Thyroid gland (tissue), 4 donors: ENCODE data around the gene THSD7B.

Experiments used
- POLR2A ChIP-seq, 2 donors: fragments of 450-650 bp; IDR thresholded peaks; one replicate each; pipeline ENCODE4 v1.6.1; 2017; ENCODE audit warnings: antibody characterized with exemption in 2 of 2, mild to moderate bottlenecking in 2 of 2, moderate library complexity in 1 of 2
- TF ChIP-seq, protein P1 (sequence below), 6 experiments: fragments of 200-600 bp in 3 of 6; fragments of 450-650 bp in 3 of 6; sonication (generic) in 3 of 6; IDR thresholded peaks; one replicate each; pipeline ENCODE4 v1.5.1; 2016 to 2019; ENCODE audit warnings: antibody characterized with exemption in 6 of 6, mild to moderate bottlenecking in 2 of 6, inconsistent platforms in 1 of 6, moderate library complexity in 1 of 6

DNA sequence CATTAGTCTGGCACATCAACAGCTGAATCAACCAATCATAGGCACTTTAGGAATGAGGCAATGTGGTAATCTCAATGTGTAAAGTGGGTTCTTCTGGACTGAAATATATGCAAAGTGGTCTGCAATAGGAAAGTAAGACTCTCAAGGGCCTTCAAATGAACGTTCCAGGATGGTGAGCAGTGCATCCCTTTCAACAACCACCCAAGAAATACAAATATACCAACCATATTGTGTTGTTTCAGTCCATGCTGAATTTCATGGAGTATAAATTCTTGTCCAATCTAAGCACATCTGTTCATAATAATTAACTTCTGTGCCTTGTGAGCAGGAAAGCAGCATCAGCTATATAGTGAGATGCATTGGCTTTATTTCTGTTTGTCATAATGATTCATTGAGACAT lies 556.2 kb downstream of the THSD7B start:
- TF ChIP-seq, protein P1, sequence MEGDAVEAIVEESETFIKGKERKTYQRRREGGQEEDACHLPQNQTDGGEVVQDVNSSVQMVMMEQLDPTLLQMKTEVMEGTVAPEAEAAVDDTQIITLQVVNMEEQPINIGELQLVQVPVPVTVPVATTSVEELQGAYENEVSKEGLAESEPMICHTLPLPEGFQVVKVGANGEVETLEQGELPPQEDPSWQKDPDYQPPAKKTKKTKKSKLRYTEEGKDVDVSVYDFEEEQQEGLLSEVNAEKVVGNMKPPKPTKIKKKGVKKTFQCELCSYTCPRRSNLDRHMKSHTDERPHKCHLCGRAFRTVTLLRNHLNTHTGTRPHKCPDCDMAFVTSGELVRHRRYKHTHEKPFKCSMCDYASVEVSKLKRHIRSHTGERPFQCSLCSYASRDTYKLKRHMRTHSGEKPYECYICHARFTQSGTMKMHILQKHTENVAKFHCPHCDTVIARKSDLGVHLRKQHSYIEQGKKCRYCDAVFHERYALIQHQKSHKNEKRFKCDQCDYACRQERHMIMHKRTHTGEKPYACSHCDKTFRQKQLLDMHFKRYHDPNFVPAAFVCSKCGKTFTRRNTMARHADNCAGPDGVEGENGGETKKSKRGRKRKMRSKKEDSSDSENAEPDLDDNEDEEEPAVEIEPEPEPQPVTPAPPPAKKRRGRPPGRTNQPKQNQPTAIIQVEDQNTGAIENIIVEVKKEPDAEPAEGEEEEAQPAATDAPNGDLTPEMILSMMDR (IDR thresholded peaks at IDR 0.05) = no peak
- TF ChIP-seq POLR2A (IDR thresholded peaks at IDR 0.05) = no peak
